Measurements from ENCODE around the gene WBP4.

Gene WBP4, protein sequence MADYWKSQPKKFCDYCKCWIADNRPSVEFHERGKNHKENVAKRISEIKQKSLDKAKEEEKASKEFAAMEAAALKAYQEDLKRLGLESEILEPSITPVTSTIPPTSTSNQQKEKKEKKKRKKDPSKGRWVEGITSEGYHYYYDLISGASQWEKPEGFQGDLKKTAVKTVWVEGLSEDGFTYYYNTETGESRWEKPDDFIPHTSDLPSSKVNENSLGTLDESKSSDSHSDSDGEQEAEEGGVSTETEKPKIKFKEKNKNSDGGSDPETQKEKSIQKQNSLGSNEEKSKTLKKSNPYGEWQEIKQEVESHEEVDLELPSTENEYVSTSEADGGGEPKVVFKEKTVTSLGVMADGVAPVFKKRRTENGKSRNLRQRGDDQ

DNA sequence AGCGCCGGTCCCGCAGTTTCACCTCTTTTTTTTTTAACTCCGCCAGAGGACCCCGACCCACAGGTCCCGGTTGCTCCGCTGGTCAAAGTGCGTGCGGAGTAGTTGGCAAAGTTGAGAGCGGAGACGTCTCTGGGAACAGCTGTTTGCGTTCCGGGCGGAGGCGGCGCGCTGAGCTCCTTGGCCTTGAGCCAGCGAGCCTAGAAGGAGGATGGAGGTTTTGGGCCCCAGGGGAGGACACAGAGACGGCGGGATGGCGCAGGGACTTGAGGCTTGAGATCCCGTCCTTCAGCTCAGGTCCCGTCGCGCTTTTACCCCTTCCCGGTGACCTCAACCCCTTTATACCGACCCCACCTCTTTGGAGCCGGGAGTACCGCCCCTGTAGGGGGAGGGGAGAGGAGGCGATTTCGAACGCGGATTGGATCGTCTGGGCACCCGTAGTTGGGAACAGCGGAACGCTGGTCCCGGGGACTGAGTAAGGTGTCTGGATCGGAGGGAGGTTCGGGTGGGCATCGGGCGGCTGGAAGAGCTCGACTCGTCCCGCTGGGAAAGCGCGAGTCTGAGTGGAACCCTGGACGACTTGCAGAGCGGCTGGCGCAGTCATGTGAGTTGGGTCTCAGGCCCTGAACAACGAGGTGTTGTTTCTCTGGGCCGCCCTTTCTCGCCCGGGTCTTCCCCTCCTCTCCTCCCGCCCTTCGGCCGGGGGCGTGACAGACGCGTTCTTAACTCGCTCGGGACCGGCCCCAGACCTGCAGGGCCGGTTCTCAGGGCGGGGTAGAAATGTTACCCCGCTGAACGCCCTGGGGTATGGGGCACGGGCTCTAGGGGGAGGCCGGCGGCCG, at the start of gene WBP4:
WBP4 (plus strand) TSS at position 435 of the 839 bp plus-strand sequence; CDS start at position 600, 165 bp downstream.
- H3K27me3 ChIP-seq (ENCODE audit: insufficient read depth, poor library complexity, severe bottlenecking) = no peaks in the 10 kb centered on the region
- TF ChIP-seq, protein P1, sequence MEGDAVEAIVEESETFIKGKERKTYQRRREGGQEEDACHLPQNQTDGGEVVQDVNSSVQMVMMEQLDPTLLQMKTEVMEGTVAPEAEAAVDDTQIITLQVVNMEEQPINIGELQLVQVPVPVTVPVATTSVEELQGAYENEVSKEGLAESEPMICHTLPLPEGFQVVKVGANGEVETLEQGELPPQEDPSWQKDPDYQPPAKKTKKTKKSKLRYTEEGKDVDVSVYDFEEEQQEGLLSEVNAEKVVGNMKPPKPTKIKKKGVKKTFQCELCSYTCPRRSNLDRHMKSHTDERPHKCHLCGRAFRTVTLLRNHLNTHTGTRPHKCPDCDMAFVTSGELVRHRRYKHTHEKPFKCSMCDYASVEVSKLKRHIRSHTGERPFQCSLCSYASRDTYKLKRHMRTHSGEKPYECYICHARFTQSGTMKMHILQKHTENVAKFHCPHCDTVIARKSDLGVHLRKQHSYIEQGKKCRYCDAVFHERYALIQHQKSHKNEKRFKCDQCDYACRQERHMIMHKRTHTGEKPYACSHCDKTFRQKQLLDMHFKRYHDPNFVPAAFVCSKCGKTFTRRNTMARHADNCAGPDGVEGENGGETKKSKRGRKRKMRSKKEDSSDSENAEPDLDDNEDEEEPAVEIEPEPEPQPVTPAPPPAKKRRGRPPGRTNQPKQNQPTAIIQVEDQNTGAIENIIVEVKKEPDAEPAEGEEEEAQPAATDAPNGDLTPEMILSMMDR (IDR thresholded peaks at IDR 0.05; ENCODE audit: poor library complexity, severe bottlenecking) = no peak
- H3K27ac ChIP-seq (ENCODE audit: poor library complexity, severe bottlenecking) = peak within 1 kb of the TSS; percentile 87
- peaks cover 33% of the 10 kb centered on the region for H3K4me1 ChIP-seq (ENCODE audit: insufficient read depth, poor library complexity, severe bottlenecking)
- no peaks in the 10 kb centered on the region for H3K9me3 ChIP-seq (ENCODE audit: severe bottlenecking)
- ATAC-seq (ENCODE audit: low read depth) (peak; percentile 78), DNase-seq (ENCODE audit: low spot score) (peak; percentile 93)
- peak within 1 kb of the TSS; percentile 71 for H3K4me3 ChIP-seq (ENCODE audit: severe bottlenecking)
- peaks cover 37% of the 10 kb centered on the region for H3K36me3 ChIP-seq (ENCODE audit: low read depth)

DNA sequence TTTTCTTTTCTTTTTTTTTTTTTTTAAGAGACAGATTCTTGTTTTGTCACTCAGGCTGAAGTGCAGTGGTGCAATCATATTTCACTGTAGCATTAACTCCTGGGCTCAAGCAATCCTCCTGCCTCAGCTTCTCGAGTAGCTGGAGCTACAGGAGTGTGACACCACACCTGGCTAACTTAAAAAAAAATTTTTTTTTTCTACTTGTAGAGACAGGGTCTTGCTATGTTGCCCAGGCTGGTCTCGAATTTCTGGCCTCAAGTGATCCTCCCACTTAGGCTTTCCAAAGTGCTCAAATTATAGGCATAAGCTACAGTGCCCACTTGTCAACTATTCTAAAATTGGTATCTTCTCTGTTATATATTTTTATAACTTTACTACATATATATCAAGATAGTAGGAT, 48.8 kb upstream of the WBP4 start:
- no peaks in the 10 kb centered on the region for H3K9me3 ChIP-seq (ENCODE audit: severe bottlenecking)
- H3K27ac ChIP-seq (ENCODE audit: poor library complexity, severe bottlenecking) = no peak overlapping the region
- H3K27me3 ChIP-seq (ENCODE audit: insufficient read depth, poor library complexity, severe bottlenecking) = no peaks in the 10 kb centered on the region
- DNase-seq (ENCODE audit: low spot score) = no peak
- no peak overlapping the region for H3K4me3 ChIP-seq (ENCODE audit: severe bottlenecking)
- no peak for ATAC-seq (ENCODE audit: low read depth)
- H3K36me3 ChIP-seq (ENCODE audit: low read depth) = peaks cover 24% of the 10 kb centered on the region
- TF ChIP-seq, protein P1 (IDR thresholded peaks at IDR 0.05; ENCODE audit: poor library complexity, severe bottlenecking) = no peak
- H3K4me1 ChIP-seq (ENCODE audit: insufficient read depth, poor library complexity, severe bottlenecking) = peaks cover 30% of the 10 kb centered on the region

DNA sequence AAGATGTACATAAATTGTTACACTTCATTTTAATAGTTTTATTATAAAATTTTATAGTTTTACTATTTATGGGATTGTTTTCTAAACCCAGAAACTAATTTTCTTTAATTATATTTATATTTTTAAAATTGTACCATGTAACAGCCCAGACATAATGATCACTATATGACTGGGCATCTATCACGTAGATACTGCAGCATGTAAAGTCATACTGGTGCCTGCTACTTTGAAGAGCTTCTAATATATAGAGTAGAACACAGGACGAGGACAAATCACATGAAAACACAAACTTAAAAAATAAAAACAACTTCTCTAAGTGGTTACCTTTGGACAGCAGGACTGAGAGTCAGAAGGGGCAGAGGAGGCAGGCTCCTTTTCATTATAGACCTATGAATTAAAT, 47.5 kb upstream of the WBP4 start:
- Histone ChIP-seq H3K27ac (ENCODE audit: poor library complexity, severe bottlenecking) (no peak overlapping the region), H3K4me3 (ENCODE audit: severe bottlenecking) (no peak overlapping the region), H3K9me3 (ENCODE audit: severe bottlenecking) (no peaks in the 10 kb centered on the region), H3K27me3 (ENCODE audit: insufficient read depth, poor library complexity, severe bottlenecking) (no peaks in the 10 kb centered on the region), H3K36me3 (ENCODE audit: low read depth) (peaks cover 24% of the 10 kb centered on the region), H3K4me1 (ENCODE audit: insufficient read depth, poor library complexity, severe bottlenecking) (peaks cover 17% of the 10 kb centered on the region)
- DNase-seq (ENCODE audit: low spot score) (no peak), ATAC-seq (ENCODE audit: low read depth) (no peak)
- TF ChIP-seq, protein P1 (IDR thresholded peaks at IDR 0.05; ENCODE audit: poor library complexity, severe bottlenecking) = no peak

DNA sequence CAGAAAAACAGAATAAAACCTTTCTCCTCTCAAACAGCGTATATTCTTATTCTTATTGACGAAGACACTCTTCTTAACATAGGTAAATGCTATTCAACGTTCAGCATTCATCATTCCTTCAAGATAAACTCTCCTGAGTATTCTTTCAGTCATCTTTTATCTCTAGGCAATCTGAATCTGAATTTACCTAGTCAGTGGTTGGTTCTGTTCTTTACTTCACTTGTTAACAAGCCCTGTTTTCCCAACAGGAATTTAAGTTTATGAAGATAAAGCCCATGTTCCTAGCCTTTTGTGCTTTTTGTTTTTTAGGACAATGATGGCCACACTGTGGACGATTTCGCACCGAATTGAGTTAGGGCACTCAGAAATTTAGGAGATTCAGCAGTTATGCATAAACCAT, 45.4 kb upstream of the WBP4 start:
- TF ChIP-seq, protein P1 (IDR thresholded peaks at IDR 0.05; ENCODE audit: poor library complexity, severe bottlenecking) = no peak
- H3K36me3 ChIP-seq (ENCODE audit: low read depth) = peaks cover 20% of the 10 kb centered on the region
- peaks cover 19% of the 10 kb centered on the region for H3K4me1 ChIP-seq (ENCODE audit: insufficient read depth, poor library complexity, severe bottlenecking)
- no peak overlapping the region for H3K4me3 ChIP-seq (ENCODE audit: severe bottlenecking)
- H3K27ac ChIP-seq (ENCODE audit: poor library complexity, severe bottlenecking) = no peak overlapping the region
- no peak for ATAC-seq (ENCODE audit: low read depth)
- H3K27me3 ChIP-seq (ENCODE audit: insufficient read depth, poor library complexity, severe bottlenecking) = no peaks in the 10 kb centered on the region
- no peaks in the 10 kb centered on the region for H3K9me3 ChIP-seq (ENCODE audit: severe bottlenecking)
- DNase-seq (ENCODE audit: low spot score) = no peak

All from RWPE2 (cell line).